Progenitor cell of endocrine pancreas (in vitro differentiated cells): ENCODE data around the gene FAM111B. TPM values are rescaled to one million over a fixed set of nuclear protein-coding genes. Genes with fewer than 3 reads are reported as not detected.

Experiments
- total RNA-seq: library from RNA; stranded (reverse); gene quantifications from 2 replicates; pipeline ENCODE4 v1.2.1, GENCODE V29; 2021

FAM111B gene
- total RNA-seq, 1 donor from 2014 or later = 14.7 TPM

Other genes with a start within 250 kb of the FAM111B start
- 23.6 and 25.3 TPM in 2 replicates for gene GLYATL1, start 167.7 kb upstream of the FAM111B start, total RNA-seq
- not detected in 2 replicates for gene GLYATL1B, start 20.9 kb upstream of the FAM111B start, total RNA-seq
- gene FAM111A, start 35.6 kb downstream of the FAM111B start, total RNA-seq = 53.2 and 56.9 TPM in 2 replicates
- gene DTX4, start 64.9 kb downstream of the FAM111B start, total RNA-seq = 54.5 and 61.6 TPM in 2 replicates
- not detected in 2 replicates for gene MPEG1, start 105.7 kb downstream of the FAM111B start, total RNA-seq